ENCODE measurements around the gene FUT3. TPM values are rescaled to one million over a fixed set of nuclear protein-coding genes. Genes with fewer than 3 reads are reported as not detected.
A peak's percentile ranks its signal among the peaks of the same experiment; 100 is the strongest.
"Not testable (repeated sequence)": the region's sequence is repeated elsewhere in the genome, so short reads cannot be mapped to it uniquely, and the experiment has no call there.

FUT3 gene
- not detected in 2 replicates for total RNA-seq (2014; rRNA removed; shearing (Covaris generic))

- no peak for DNase-seq (ENCODE audit: low read depth)
These were observed at the start of gene FUT3 for GRCh38 chr19:5851302-5851701. Gene FUT3, minus strand, starts transcription at chr19:5851449.

- no peak for DNase-seq (ENCODE audit: low read depth)
These were observed 49.7 kb upstream of the FUT3 start for GRCh38 chr19:5900976-5901375.

DNA sequence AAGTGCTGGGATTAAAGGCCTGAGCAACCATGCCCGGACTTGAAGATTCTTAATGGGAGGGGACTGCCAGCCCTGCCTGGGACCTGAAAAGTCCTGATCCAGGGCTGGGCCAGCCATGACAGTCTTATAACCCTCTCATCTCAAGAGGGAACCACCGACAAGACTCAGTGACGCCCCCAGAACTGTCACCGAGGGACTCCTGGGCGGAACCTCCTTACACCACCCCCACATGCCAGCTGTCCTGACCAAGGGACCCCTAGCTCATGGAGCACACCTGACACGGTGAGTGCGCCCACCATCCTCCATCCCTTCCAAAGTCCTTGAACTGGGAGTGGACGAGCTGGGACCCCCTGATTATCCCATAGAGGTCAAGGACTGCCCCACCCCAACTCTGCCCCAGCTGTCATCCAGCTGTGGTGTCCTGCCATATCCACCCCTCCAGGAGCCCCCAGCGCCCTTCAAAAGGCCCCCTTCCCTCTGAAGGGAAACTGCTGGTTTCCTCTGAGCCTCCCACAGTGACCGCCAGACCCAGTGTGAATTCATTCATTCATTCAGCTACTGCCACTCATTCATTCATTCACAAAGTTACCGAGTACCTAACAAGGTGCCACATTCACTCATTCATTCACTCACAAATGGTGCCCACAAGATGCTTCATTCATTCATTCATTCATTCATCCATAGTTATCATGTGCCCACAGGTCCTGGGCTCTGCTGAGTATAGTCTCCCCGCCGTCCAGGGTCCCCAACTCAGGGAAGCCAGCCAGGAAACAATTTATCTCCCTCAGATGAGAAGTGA lies 48.7 kb upstream of the FUT3 start:
- no peak for DNase-seq (ENCODE audit: low read depth)

DNA sequence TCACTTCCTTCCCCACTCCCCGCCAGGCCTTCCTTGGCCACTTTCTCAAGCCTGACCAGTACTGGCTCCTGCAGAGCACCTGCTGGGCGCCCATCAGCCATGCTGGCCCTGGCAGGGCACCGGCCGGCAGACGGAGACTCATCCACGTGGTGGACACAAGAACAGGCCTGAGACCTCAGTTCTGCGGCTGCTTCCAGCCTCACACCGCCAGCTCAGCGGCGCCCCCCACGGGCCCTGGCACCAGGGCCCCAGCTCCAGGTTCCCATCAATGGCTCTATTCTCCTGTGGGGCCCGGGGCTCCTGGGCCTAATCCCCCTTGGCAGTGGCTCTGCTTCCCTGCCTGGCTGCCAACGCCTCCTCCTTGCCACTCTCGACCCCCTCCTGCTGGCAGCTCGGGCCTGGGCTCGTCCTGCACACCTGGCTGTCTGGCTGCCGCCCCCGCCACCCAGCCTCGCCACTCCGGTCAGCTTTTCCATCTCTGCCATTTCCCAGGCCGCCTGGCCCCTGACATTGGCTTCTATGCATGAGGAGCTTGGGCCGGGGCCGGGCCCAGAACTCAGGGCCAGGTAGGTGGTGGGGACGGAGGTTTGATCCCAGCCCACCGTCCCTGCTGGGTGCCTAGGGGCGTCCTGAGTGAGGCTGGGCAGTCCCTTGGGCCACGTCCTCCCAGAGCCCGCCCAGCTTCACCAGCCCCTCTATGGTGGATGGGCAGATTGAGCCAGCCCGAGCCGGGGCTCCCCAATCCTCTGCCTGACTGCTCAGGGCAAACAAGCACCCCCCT lies 46.1 kb upstream of the FUT3 start:
- DNase-seq (ENCODE audit: low read depth): no peak

- no peak for DNase-seq (ENCODE audit: low read depth)
These were observed 45.3 kb upstream of the FUT3 start for GRCh38 chr19:5896365-5897076.

DNA sequence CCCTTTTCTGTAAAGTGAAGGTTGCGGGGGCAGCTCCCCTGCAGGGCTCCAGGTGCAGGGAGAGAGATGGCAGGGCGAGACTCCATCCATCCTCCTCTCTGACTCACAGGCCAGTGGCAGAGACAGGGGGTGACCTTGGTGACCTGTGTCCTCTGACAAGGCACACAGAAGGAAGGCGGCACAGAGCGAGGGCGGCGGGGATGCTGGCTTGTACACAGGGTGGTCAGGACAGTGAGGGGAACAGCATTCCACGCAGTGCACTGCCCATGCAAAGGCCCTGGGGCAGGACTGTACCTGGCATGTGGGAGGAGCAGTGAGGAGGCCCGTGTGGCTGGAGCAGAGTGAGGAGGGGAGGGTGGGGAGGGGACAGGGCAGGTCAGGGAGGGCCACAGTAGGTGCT lies 44.6 kb upstream of the FUT3 start:
- no peak for DNase-seq (ENCODE audit: low read depth)

GRCh38 chr19:5895409-5895808 lies 44.2 kb upstream of the FUT3 start:
- DNase-seq (ENCODE audit: low read depth): no peak

- no peak for DNase-seq (ENCODE audit: low read depth)
These were observed 43.6 kb upstream of the FUT3 start for GRCh38 chr19:5894704-5895349.

- DNase-seq (ENCODE audit: low read depth): no peak
These were observed 42.9 kb upstream of the FUT3 start for GRCh38 chr19:5893907-5894703.

DNA sequence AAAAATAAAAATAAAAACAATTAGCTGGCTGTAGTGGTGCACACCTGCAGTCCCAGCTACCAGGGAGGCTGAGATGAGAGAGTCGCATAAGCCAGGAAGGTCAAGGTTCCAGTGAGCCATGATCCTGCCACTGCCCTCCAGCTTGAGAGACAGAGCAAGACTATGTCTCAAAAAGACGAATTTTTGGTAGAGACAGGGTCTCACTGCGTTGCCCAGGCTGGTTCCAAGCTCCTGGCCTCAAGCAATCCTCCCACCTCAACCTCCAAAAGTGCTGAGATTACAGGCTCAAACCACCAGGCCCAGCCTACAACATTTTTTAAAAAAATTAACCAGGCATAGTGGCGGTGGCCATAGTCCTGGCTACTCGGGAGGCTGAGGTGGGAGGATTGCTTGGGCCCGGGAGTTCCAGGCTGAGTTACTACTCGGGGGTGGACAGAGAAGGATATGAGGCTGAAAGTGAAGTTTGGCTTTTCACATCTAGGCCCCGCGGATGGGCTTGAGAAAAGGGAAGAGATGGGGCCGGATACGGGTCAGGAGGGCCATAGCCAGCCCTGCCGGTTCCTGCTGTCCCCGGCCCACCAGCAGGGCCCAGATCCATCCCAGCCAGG lies 42.2 kb upstream of the FUT3 start:
- no peak for DNase-seq (ENCODE audit: low read depth)

DNA sequence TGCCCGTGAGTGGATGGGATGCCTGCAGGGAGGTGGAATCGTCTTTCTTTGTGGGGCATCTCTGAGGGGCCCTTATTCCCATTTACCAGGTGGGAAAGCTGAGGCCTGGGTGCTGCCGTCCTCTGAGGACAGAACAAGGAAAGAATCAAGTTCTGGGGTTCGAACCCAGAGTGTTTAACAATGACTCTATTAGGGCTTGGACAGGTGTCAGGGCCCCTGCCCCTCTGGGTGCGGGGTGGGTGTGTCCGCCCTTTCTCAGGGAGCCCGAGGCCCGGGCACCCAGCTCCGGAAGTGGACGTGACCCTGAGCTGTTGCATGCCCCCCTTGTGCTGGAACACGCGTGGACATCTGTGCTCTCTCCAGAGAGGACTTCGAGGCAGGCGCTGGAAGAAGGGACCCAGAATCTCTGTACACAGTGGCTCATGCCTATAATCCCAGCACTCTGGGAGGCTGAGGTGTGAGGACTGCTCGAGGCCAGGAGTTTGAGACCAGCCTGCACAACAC lies 41.6 kb upstream of the FUT3 start:
- no peak for DNase-seq (ENCODE audit: low read depth)

DNA sequence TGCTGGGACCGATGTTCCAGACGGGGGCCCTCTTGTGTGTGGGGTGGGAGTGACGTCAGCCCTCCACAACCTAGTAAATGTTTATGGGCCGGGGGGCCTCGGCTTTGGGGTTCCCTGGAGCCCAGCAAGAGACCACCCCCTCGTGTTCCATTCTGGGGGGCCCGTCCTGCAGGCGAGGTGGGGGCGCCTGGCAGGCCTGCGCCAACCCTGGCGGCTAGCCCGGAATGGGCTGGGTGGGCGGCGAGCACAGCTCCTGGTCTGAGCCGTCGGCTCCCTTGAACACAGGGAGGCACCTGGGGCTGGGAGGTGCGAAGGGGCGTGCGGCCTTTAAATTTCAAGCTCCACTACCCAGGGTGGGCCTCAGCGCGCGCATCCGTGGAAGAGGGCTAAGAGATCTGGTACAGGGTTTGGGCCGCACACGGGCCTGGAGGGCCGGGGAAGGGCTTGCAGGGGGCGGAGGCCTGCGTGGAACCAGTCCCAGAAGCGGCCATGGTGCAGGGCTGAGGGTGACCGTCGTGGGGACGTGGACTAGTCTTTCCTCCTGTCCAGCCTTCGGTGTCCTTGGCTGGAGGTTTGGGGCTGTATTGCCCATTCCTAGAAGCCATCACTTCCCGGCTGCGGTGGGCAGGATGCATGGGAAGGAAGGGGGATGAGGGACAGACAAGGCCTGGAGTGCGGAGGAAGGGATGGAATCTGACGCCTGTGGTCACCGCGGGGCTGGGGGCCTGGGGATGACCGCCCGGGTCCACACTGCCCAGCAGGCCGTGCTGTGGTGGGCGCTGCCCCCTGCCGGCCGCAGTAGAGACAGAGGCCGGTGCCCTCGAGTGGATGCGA lies 40.9 kb upstream of the FUT3 start:
- DNase-seq (ENCODE audit: low read depth): peak; percentile 50

- peak; percentile 11 for DNase-seq (ENCODE audit: low read depth)
These were observed 40.3 kb upstream of the FUT3 start for GRCh38 chr19:5891572-5891937.

- no peak for DNase-seq (ENCODE audit: low read depth)
These were observed 38.9 kb upstream of the FUT3 start for GRCh38 chr19:5890099-5890498.

GRCh38 chr19:5889288-5889971 lies 38.2 kb upstream of the FUT3 start:
- no peak for DNase-seq (ENCODE audit: low read depth)

DNA sequence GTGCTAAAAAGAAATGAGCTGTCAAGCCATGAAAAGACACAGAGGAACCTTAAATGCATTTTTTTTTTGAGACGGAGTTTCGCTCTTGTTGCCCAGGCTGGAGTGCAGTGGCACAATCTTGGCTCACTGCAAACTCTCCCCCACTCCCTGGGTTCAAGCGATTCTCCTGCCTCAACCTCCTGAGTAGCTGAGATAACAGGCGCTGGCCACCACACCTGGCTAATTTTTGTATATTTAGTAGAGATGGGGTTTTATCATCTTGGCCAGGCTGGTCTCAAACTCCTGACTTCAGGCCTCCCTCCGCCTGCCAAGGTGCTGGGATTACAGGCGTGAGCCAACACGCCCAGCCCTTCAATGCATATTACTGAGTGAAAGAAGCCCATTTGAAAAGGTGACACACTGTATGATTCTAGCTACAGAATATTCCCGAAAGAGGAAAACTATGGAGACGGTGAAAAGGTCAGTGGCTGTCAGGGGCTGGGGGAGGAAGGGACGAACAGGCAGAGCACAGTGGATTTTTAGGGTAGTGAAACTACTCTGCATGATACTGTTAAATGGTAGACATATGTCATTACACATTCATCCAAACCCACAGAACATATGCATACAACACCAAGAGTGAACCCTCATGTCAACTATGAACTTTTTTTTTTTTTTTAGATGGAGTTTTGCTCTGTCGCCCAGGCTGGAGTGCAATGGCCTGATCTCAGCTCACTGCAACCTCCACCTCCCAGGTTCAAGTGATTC lies 33.0 kb upstream of the FUT3 start:
- DNase-seq (ENCODE audit: low read depth): not testable (repeated sequence)

DNA sequence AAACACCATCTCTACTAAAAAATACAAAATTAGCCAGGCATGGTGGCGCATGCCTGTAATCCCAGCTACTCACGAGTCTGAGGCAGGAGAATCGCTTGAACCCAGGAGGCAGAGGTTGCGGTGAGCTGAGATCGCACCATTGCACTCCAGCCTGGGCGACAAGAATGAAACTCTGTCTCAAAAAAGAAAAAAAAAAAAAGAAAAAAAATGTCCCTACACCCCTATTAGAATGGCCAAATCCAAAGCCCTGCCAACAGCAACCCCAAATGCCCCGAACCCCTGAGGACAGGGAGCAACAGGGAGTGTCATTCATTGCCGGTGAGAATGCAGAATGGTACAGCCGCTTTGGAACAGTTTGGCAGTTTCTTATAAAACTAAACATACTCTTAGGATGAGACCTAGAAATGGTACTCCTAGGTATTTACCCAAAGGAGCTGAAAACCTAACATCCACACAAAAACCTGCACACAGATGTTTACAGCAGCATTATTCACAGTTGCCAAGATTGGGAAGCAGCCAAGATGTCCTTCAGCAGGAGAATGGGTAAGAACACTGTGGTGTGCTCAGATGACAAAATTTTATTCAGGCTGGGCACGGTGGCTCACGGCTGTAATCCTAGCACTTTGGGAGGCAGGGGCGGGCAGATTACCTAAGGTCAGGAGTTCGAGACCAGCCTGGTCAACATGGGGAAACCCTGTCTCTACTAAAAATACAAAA lies 32.1 kb upstream of the FUT3 start:
- not testable (repeated sequence) for DNase-seq (ENCODE audit: low read depth)
